Limb (tissue), 2 donors: ENCODE measurements around the gene GRM7.

ENCODE experiments used
- DNase-seq, 2 donors: peaks; one replicate each; pipeline ENCODE4 v3.0.0-alpha.2; 2016; ENCODE audit errors: extremely low spot score in 2 of 2

GRM7 gene

DNA sequence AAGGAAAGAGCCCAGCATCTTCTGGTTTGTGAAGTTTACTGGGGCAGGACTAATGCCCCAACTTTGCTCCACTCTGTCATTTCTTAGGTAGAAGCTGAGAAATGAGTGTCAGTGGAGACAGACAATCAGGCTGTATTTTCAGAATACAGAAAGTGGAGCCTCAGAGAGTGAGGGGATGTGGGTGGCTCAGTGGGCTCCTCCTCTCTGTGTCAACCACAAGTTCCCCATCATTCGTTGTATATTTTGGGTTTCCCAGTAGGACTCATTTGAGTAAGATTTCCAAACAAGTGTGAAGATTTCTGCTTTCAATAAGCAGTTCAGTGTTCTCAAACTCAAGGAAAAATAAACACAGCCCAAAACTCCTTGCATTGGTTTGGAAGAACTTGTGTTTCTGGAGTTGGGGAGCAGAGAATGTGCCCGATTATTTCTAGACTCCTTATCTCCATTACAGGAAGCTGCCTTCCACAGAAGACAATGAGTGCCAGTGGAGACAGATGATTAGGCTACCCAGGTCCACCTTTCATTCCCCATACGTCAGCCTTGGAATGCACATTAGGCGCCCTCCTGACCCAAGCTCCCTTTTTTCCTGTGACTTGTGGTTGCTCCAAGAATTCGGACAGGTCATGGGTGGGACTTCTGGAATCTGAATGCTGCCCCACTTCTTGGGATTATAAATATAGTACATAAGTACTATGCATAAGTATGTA, 848.6 kb downstream of the GRM7 start:
- no peak for DNase-seq

DNA sequence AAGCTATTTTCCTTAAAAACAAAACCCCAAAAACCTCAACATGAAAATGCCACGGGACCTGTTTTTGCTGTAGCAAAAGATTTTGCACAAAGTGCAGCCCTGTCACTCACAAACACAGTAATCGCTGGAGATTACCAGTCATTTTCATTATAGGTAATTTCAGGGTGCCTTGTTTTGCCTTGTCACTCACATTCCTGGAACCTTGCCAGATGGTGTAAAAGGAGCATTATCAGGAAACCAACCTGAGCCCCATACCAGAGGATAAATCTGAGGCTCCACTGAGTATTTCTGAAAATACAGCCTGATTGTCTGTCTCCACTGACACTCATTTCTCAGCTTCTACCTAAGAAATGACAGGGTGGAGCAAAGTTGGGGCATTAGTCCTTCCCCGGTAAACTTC, 849.4 kb downstream of the GRM7 start:
- DNase-seq, result no peak

DNA sequence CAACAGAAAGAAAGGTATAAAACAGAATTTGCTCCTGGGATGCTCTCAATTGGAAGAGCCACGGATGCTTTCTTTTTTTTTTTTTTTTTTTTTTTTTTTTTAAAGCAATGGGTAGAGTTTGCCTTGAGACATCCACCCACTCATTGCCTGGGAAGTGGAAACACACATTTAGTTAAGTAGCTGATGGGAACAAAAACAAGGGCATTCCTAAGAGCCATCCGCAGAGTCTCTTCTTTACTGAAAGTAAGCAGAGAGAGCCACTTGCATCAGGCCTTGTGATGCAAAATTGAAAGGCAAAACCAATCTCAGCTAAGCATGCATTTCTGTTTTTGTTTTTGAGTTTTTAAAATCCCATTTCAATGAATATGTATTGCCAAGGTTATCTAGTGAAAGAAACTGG, 852.8 kb downstream of the GRM7 start:
- no peak for DNase-seq

DNA sequence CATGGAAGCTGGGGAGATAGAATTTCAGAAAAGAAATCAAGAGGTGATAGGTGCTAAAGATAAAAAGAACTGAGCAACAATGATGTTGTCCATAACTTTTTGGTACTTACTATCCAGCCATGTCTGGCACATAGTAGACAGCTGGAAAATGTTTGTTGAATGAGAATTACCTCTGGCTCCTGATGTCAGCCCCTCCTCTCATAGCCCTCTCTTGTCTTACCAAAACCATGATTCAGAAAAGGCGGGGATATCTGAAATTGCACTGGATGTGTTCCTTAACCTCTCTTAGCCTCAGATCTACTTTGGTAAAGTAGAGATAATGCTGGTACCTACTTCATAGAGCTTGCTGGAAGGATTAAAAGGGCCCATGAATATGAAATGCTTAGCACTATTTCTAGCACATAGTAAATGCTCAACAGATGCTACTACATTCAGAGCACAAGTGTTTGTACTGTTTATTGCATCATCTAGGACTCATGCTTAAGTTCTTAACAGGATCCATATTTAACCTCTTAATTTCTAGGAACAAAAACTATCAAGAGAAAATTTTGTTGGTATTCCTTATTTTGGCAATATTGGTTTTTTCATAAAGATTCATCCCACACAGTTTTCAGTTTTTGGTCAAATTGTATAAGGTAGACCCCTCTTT, 859.9 kb downstream of the GRM7 start:
- no peak for DNase-seq

DNA sequence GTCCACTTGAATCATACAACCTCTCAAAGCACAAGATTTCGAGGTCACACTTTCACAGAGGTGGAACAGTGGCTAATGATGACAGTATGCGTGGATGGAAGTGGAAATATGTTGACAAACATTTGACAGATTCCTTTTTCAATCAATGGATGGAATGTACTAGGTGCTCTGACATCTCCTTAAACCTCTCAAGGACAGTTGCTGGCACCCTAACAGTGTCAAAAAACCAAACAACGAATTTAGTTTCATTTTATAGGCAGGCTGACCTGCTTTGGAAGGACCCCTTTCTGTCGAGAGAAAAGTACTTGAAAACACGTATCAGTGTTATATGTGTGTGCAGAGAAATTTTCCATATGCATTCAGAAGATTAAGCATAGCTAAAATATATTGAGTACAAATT, 861.0 kb downstream of the GRM7 start:
- no peak for DNase-seq

DNA sequence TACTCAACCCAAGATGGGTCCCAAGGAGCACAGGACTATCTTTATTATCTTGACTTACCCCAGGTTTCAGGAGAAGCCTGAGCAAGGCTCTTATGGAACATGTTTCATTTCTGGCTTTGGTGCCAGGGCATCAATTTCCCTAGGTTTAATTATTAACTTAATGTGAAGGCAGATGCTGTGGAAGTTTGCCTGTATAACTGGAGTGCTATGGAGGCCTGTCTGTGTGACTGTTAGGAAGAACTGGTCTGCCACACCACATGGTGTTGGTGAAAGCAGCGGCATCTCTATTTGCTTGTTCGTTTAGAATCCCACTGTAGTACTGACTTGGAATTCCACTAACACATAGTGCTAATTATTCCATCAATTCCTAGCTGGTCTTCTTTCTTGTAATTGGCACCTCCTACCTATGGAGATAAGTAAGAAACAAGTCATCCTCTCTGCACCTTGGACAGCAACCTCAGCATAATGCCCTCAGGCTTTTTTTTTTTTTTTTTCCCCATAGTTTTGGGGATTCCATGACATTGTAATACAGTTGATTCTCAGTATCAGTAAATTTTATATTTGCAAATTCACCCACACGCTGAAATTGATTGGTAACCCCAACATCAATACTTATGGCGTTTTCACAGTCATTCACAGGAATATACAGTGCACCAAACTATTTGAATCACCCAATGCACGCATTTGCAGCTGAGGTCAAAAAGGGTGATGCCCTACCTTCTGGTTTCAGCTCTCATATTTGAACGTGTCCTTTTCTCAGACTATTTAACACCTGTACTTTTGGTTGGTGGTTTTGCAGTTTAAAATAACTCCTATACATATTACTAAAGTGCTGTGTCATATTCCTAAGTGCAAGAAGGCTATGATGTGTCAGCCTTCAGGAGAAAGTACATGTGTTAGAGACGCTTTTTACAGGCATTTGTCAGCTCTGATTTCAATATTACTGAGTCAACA, 867.9 kb downstream of the GRM7 start:
- DNase-seq, result no peak

DNA sequence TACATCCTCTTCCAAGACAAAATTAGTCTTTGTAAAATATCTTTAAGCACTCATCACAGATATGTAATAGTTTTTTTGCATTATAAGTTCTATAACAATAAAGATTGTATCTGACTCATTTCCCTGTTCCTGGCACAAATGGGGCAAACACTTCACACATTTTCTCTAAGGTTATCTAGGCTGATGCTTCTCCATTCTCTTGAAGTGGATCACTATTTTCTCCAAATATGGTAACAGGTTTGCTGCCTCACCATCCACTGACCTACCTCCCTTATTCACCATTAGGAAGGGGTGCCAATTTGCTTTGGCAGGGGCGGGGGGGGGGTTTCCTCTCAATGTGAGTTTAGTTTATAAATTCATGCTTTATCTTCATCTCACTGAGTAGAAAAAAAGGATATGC, 873.0 kb downstream of the GRM7 start:
- DNase-seq, result no peak

DNA sequence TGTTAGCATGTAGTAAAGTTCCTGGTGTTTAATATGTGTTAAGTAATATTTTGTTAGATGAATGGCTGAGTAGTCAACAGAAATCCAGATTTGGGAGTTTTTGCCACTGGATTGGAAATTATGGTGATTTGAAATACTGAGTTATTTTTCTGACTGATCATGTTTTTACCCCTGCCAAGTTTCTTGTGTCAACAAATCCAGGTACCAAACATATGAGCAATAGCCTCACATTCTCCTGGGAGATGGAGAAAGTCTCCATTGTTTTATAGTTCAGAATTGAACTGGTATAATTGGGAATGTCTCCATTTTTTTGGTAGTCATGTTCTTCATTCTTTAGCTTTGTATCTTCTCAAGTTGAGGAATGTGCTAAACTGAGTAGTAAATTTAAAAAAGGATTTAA, 873.5 kb downstream of the GRM7 start:
- DNase-seq, result no peak

DNA sequence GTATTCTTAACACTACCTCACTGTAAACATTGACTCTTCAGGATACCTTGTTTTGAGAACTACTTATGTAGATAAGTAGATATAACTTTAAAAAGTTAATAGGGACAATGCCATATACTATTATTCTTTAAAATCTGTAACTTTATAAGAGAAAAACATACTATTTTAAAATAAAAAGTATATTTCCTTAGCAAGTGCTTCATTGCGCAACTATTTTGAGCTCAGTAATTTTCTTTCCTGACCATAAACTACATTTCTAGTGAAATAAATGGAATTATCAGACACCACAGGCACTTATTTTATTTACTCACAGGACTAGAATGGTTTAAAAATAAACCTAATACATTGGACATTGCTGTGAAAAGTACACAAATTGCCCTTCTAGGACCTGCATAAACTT, 876.3 kb downstream of the GRM7 start:
- DNase-seq, result no peak

DNA sequence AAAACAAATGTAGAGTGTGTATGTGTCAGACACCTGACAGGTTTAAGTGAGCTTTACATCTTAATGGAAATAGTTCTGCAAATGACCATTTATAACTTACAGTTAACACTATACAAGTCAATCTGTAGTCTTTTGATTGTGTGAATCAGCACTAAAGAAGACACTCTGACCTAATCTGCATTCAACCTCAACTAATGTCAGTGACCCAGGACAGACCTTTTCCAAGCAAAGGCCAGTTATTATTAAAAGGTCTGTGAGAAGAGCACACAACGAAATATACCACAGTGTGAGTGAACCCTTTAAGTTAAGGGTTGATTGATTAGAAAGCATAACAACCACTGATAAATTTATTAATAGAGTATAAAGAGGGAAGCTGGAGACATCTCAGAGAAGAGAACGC, 878.8 kb downstream of the GRM7 start:
- DNase-seq, result no peak

DNA sequence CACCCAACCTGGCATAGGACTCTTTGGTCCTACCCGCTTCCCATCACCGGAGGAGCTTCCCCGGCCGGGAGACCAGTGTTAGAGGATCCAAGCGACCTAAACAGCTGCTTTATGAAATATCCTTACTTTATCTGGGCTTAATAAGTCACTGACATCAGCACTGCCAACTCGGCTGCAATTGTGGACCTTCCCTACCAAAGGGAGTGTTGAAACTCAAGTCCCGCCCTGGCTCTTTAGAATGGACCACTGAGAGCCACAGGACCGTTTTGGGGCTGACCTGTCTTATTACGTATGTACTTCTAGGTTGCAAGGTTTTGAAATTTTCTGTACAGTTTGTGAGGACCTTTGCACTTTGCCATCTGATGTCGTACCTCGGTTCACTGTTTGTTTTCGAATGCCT, 879.5 kb downstream of the GRM7 start:
- DNase-seq, result no peak

DNA sequence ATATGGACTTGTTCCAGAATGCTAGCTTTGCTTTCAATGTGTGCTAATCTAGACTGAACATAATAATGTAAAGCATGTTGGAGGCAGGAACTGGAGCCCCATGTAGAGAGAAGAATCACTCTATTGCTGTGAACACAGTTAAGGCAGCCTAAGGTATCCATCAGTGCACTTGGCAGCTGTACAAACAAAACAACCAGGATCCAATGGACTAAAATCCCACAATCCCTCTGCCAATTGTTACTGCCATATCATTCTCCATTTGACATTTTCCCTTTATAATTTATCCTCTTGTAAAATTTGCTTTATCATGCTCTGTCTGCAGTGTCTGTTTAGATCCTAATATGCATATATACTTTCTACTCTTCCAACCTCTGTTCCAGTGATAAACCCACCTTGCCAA, 883.9 kb downstream of the GRM7 start:
- DNase-seq, result no peak

DNA sequence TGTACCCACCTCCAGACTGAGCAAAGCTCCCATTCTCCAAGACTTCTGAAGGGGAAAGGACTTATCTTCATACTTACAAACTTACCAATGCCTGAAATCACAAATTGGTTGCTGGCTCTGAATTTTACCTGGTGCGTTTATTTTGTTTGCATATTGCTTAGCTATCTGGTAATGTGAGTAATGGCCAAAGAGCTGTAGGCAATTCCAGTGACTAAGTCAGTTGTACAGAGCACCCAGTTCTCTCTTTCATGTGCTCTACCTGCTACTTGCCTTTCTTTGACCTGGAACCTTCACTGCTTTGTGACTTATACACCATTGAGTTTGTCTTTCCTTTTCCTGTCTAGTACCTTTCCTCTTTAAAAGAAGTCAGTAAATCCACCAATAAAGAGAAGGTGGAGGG, 884.8 kb downstream of the GRM7 start:
- no peak for DNase-seq

DNA sequence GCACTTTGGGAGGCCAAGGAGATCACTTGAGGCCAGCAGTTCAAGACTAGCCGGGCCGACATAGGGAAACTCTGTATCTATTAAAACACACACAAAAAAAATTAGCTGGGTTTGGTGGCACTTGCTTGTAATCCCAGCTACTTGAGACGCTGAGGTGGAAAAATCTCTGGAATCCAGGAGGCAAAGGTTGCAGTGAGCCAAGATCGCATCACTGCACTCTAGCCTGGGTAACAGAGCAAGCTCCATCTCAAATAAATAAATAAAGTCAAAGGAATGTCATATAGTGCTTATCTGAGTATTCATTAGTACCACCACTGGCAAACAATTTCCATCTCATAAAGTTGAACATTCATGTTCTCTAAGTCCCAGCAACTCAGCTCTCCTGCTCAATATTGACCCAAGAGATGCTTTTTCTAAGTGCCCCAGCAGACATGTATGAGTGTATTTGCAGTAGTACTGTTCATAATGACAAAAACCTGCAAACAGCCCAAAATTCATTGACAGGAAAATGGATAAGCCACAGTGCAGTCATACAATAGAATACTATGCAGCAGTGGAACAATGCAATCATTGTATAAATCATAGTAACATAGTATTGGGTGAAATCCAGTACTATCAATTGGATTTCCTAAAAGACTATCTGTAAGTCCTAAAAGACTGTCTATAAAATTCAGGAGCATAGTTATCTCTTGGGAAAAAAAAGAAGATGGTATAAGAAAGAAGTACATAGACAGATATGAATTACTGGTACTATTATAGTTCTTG, 889.2 kb downstream of the GRM7 start:
- DNase-seq, result no peak

DNA sequence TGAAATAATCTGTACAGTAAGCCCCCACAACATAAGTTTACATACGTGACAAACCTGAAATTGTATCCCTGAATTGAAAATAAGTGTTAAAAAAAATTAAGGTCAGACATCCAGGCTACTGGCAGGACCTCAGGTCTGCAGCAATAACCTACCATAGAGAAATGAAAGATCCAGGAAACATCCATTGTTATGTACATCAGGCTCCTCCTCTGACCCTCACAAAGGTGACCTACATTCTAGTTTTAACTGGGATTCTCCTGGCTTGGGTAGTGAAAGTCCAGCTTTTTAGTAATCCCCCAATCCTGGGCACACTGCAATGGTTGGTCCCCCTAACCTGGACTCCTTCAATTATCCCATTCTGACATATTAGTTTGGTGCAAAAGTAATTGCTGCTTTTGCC, 891.1 kb downstream of the GRM7 start:
- no peak for DNase-seq

DNA sequence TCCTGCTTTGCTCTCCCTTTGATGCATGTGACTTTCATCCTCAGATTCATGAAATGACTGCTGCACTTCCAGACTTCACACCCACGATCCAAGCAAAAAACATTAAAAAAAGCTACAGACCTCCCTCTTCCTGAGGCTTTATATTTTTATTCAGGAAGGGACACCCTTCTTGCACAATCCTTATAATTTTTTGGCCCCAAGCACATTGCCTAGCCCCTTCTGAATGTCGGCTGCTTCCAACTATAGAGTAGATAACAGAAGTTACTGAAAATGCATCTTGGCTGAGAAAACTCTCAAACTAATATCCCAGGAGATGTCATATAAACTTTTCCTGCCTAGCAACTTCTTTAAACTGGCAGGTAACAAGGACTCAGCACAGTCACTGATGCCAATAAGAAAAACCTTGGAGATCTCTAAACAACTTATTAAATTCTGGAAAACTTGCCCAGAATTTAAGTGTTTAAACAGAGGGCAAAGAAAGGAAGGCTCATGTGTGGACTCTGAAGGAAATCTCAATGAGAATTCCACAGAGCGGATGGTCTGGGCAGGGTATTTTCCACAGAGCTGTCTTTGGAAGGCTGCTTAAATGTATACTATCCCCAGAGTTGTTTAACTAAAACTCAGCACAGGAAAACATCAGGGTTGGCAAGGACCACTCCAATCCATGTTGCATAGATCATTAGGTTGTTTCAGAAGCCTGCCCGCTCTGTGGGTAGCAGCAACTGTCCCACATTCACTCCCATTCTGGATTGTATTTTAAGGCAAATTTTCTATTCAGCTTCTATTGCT, 893.9 kb downstream of the GRM7 start:
- peak in 1 of 2 donors; percentile 69 for DNase-seq

DNA sequence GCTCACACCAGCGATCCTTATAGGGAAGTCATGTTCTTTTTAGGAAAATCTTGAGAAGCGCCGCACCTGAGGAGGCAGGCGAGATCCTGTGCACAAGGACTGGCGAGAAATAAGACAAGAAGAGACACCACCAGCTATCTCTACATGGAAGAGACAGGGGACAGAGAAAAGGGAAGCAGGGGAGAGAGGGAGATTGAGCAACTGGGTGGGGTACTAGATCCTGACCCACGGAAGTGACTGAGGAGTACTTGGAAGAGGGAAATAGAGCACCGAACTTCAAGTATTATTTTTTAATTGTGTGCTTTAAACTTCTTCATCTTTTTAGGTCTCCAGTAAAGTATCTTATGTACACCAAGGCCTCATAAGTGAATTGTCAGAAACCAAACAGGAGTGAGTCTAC, 898.7 kb downstream of the GRM7 start:
- no peak for DNase-seq

DNA sequence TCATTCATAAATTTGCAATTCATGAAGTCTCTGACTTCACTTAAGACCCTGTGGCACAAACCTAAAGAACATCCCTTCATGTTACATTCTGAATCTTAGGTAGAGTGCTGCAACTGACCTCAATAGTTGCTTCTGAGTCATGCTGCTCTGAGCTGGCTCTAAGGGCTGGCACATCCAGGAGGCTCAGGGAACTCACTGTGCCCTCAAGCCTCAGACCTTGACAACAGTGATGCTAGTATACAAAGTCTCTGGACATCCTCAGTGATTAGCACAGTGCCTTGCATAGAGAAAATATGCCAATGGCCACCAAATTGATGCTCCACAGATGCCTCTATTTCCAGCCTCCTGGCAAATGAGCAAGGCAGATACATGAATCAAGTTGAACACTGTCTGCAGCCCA, 899.8 kb downstream of the GRM7 start:
- no peak for DNase-seq

DNA sequence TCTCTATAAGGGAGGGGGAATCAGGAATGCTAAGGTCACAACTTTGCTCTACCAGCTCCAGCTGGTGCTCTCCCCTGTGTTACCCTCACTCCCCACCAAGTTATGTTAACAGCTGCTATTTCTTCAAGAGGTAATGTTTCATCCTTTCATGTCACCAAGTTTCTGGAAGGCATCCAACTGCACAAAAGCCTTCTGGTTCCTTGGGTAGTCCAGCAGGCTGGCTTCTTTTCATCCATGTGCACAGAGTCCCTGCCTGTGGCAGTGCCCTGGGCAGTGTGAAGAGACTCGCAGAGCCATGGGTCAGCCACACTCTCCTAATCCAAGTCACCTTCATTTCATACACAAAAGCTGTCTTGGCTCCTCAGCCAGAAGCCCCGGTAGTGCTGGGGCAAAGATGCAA, 903.2 kb downstream of the GRM7 start:
- no peak for DNase-seq

DNA sequence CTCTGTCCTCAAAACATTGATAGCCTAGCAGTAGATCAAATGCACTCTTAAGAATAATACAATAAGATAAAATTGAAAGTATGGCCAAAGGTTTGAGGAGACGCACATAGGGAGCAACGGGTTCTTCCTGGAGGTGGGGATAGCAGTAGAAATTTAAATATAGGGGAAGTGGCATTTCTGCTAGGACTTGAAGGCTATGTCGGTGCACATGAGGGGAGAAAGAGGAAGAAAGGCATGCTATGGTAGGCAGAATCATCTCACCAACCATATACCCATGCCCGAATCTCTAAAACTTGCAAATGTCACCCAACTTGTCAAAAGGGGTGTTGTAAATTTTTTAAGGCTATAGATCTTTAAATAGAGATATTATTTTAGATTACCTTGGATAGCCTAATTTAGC, 905.6 kb downstream of the GRM7 start:
- DNase-seq, result no peak

DNA sequence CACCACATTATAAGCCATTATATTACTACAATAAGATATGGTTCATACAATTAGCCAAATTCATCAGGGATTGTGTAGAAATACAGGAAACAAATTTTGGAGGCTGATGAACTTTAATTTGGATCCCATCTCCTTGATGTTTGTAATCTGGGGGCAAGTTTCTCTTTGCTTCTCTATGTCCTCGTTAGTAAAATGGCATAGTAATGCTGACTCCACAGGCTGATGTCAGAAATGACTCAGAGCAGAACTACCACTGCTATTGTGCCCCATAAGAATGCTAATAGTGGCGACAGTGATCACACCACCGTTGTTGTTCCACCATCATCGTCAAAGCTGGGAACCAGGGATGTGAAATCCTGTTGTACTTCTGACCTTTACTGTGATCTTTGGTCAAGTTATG, 918.4 kb downstream of the GRM7 start:
- DNase-seq, result no peak
